ENCODE data around the gene ARID5A. TPM values are rescaled to one million over a fixed set of nuclear protein-coding genes. Genes with fewer than 3 reads are reported as not detected.
"Not testable (repeated sequence)": the region's sequence is repeated elsewhere in the genome, so short reads cannot be mapped to it uniquely, and the experiment has no call there.

The ARID5A gene
- polyA plus RNA-seq, 3 donors from 2014 or later = 77.1 to 204 (median 82.7) TPM

GRCh38 chr2:96554293-96555145, 18.0 kb downstream of the ARID5A start:
- peaks cover 0 to 5% (median 2%) of the 10 kb centered on the region in 3 donors for H3K27me3 Mint-ChIP-seq (ENCODE audit: low read depth in 3 of 3)
- H3K27ac Mint-ChIP-seq = peak overlapping the region in 4 of 6 donors; percentile 17 to 71 (median 48)
- no peaks in the 10 kb centered on the region for H3K9me3 Mint-ChIP-seq
- H3K36me3 Mint-ChIP-seq = peaks cover 0 to 2% (median 0%) of the 10 kb centered on the region in 3 donors
- H3K4me3 Mint-ChIP-seq = peak overlapping the region in 2 of 5 donors; percentile 25 to 46
- peaks cover 20 to 22% of the 10 kb centered on the region in 2 donors for H3K4me1 Mint-ChIP-seq
- peak; percentile 73 to 81 (median 75) for DNase-seq

GRCh38 chr2:96555146-96555610, 18.6 kb downstream of the ARID5A start:
- H3K36me3 Mint-ChIP-seq = no peaks in the 10 kb centered on the region
- no peak overlapping the region for H3K27ac Mint-ChIP-seq
- no peak overlapping the region for H3K4me3 Mint-ChIP-seq
- no peaks in the 10 kb centered on the region for H3K9me3 Mint-ChIP-seq
- DNase-seq = no peak
- H3K27me3 Mint-ChIP-seq (ENCODE audit: low read depth in 3 of 3) = peaks cover 0 to 5% (median 2%) of the 10 kb centered on the region in 3 donors
- peaks cover 20 to 22% of the 10 kb centered on the region in 2 donors for H3K4me1 Mint-ChIP-seq

GRCh38 chr2:96556441-96557330, 20.1 kb downstream of the ARID5A start:
- DNase-seq = no peak
- H3K27ac Mint-ChIP-seq = no peak overlapping the region
- peaks cover 0 to 5% (median 2%) of the 10 kb centered on the region in 3 donors for H3K27me3 Mint-ChIP-seq (ENCODE audit: low read depth in 3 of 3)
- H3K36me3 Mint-ChIP-seq = no peaks in the 10 kb centered on the region
- H3K9me3 Mint-ChIP-seq = no peaks in the 10 kb centered on the region
- H3K4me1 Mint-ChIP-seq = peaks cover 20 to 22% of the 10 kb centered on the region in 2 donors
- no peak overlapping the region for H3K4me3 Mint-ChIP-seq

GRCh38 chr2:96557421-96557820, 20.9 kb downstream of the ARID5A start:
- not testable (repeated sequence) for H3K9me3 Mint-ChIP-seq; H3K27ac Mint-ChIP-seq; H3K36me3 Mint-ChIP-seq; H3K4me3 Mint-ChIP-seq; DNase-seq; H3K27me3 Mint-ChIP-seq (ENCODE audit: low read depth in 3 of 3)
- H3K4me1 Mint-ChIP-seq = peaks cover 20 to 22% of the 10 kb centered on the region in 2 donors

- H3K4me3 Mint-ChIP-seq = no peak overlapping the region
- H3K4me1 Mint-ChIP-seq = peaks cover 16 to 18% of the 10 kb centered on the region in 2 donors
- H3K27me3 Mint-ChIP-seq (ENCODE audit: low read depth in 3 of 3) = peaks cover 0 to 5% (median 2%) of the 10 kb centered on the region in 3 donors
- no peak overlapping the region for H3K27ac Mint-ChIP-seq
- H3K9me3 Mint-ChIP-seq = no peaks in the 10 kb centered on the region
- no peak for DNase-seq
- peaks cover 0 to 7% (median 0%) of the 10 kb centered on the region in 3 donors for H3K36me3 Mint-ChIP-seq
These were observed 21.5 kb downstream of the ARID5A start for GRCh38 chr2:96558061-96558460.

- no peaks in the 10 kb centered on the region for H3K9me3 Mint-ChIP-seq
- peaks cover 12 to 15% of the 10 kb centered on the region in 2 donors for H3K4me1 Mint-ChIP-seq
- peaks cover 0 to 7% (median 0%) of the 10 kb centered on the region in 3 donors for H3K36me3 Mint-ChIP-seq
- no peak for DNase-seq
- no peak overlapping the region for H3K4me3 Mint-ChIP-seq
- H3K27ac Mint-ChIP-seq = no peak overlapping the region
- H3K27me3 Mint-ChIP-seq (ENCODE audit: low read depth in 3 of 3) = peaks cover 0 to 5% (median 0%) of the 10 kb centered on the region in 3 donors
These were observed 21.9 kb downstream of the ARID5A start for GRCh38 chr2:96558485-96558884.

- H3K9me3 Mint-ChIP-seq = no peaks in the 10 kb centered on the region
- peaks cover 0 to under 1% of the 10 kb centered on the region in 2 donors for H3K4me1 Mint-ChIP-seq
- peaks cover 0 to 7% (median 0%) of the 10 kb centered on the region in 3 donors for H3K36me3 Mint-ChIP-seq
- H3K4me3 Mint-ChIP-seq = no peak overlapping the region
- peaks cover 0 to 1% (median 0%) of the 10 kb centered on the region in 3 donors for H3K27me3 Mint-ChIP-seq (ENCODE audit: low read depth in 3 of 3)
- DNase-seq = no peak
- H3K27ac Mint-ChIP-seq = no peak overlapping the region
These were observed 27.5 kb downstream of the ARID5A start for GRCh38 chr2:96564026-96564425.

- Mint-ChIP-seq H3K36me3 (peaks cover 0 to 7% (median 1%) of the 10 kb centered on the region in 3 donors), H3K4me1 (no peaks in the 10 kb centered on the region), H3K4me3 (no peak overlapping the region), H3K27me3 (ENCODE audit: low read depth in 3 of 3) (peaks cover 0 to 1% (median 0%) of the 10 kb centered on the region in 3 donors), H3K27ac (no peak overlapping the region), H3K9me3 (no peaks in the 10 kb centered on the region)
- DNase-seq = no peak
These were observed 28.0 kb downstream of the ARID5A start for GRCh38 chr2:96564563-96564962.

- Mint-ChIP-seq H3K27ac (no peak overlapping the region), H3K36me3 (peaks cover 0 to 7% (median 3%) of the 10 kb centered on the region in 3 donors), H3K4me1 (no peaks in the 10 kb centered on the region), H3K27me3 (ENCODE audit: low read depth in 3 of 3) (peaks cover 0 to 1% (median 0%) of the 10 kb centered on the region in 3 donors), H3K9me3 (no peaks in the 10 kb centered on the region), H3K4me3 (no peak overlapping the region)
- no peak for DNase-seq
These were observed 28.6 kb downstream of the ARID5A start for GRCh38 chr2:96565111-96565510.

- Mint-ChIP-seq H3K27me3 (ENCODE audit: low read depth in 3 of 3) (peaks cover 0 to 1% (median 0%) of the 10 kb centered on the region in 3 donors), H3K4me3 (no peak overlapping the region), H3K36me3 (peaks cover 0 to 7% (median 0%) of the 10 kb centered on the region in 3 donors), H3K4me1 (no peaks in the 10 kb centered on the region), H3K9me3 (no peaks in the 10 kb centered on the region), H3K27ac (no peak overlapping the region)
- no peak for DNase-seq
These were observed 31.5 kb downstream of the ARID5A start for GRCh38 chr2:96568094-96568493.

- H3K36me3 Mint-ChIP-seq = peaks cover 0 to 7% (median 0%) of the 10 kb centered on the region in 3 donors
- no peaks in the 10 kb centered on the region for H3K9me3 Mint-ChIP-seq
- H3K4me3 Mint-ChIP-seq = no peak overlapping the region
- H3K4me1 Mint-ChIP-seq = no peaks in the 10 kb centered on the region
- DNase-seq = no peak
- H3K27ac Mint-ChIP-seq = no peak overlapping the region
- H3K27me3 Mint-ChIP-seq (ENCODE audit: low read depth in 3 of 3) = peaks cover 0 to 2% (median 0%) of the 10 kb centered on the region in 3 donors
These were observed 37.8 kb downstream of the ARID5A start for GRCh38 chr2:96574364-96574763.

- peaks cover 0 to 4% (median 0%) of the 10 kb centered on the region in 3 donors for H3K36me3 Mint-ChIP-seq
- peaks cover 0 to 2% (median 0%) of the 10 kb centered on the region in 3 donors for H3K27me3 Mint-ChIP-seq (ENCODE audit: low read depth in 3 of 3)
- no peak for DNase-seq
- no peak overlapping the region for H3K4me3 Mint-ChIP-seq
- H3K27ac Mint-ChIP-seq = no peak overlapping the region
- no peaks in the 10 kb centered on the region for H3K4me1 Mint-ChIP-seq
- no peaks in the 10 kb centered on the region for H3K9me3 Mint-ChIP-seq
These were observed 39.4 kb downstream of the ARID5A start for GRCh38 chr2:96575785-96576456.

GRCh38 chr2:96577501-96577900, 40.9 kb downstream of the ARID5A start:
- no peak overlapping the region for H3K27ac Mint-ChIP-seq
- DNase-seq = no peak
- peaks cover 0 to 2% (median 0%) of the 10 kb centered on the region in 3 donors for H3K27me3 Mint-ChIP-seq (ENCODE audit: low read depth in 3 of 3)
- H3K4me3 Mint-ChIP-seq = no peak overlapping the region
- H3K4me1 Mint-ChIP-seq = no peaks in the 10 kb centered on the region
- peaks cover 0 to 3% (median 0%) of the 10 kb centered on the region in 3 donors for H3K36me3 Mint-ChIP-seq
- H3K9me3 Mint-ChIP-seq = no peaks in the 10 kb centered on the region

Measured in immature natural killer cell (primary cell).